PC-3 (cell line): Measurements from ENCODE around the gene KCNC3. TPM values are rescaled to one million over a fixed set of nuclear protein-coding genes. Genes with fewer than 3 reads are reported as not detected.
A peak's percentile ranks its signal among the peaks of the same experiment; 100 is the strongest.

Source experiments
- ATAC-seq: fragments of 200-7000 bp; cut with Tn5 transposase; 2 replicates; pipeline ENCODE4 v1.9.1; 2020; ENCODE audit warnings: mild to moderate bottlenecking, moderate library complexity
- BruUV-seq: library from RNA; stranded (reverse); fragments of 400-500 nt; replicated peaks from 2 replicates; lab custom pipeline; 2021; lab: Mats Ljungman, UMichigan
- CTCF ChIA-PET: fragments of 300-600 bp; sonication (Branson Sonifier 250); formaldehyde crosslinking; loops from one replicate; lab custom pipeline; 2022; ENCODE audit warnings: antibody characterized with exemption; lab: Charles Lee
- POLR2A ChIA-PET: fragments of 300-600 bp; sonication (Branson Sonifier 250); formaldehyde crosslinking; loops from one replicate; lab custom pipeline; 2022; ENCODE audit warnings: antibody characterized with exemption; ENCODE audit not compliant: unreplicated experiment; lab: Charles Lee
- DNase-seq: peaks from one replicate; pipeline ENCODE4 v3.0.0-alpha.2; 2015
- H2AFZ ChIP-seq: fragments of 300-600 bp; sonication (generic); 2 replicates; pipeline ENCODE4 v1.6.0; 2016; ENCODE audit warnings: antibody characterized with exemption, low read length
- H3F3A ChIP-seq: fragments of 300-600 bp; sonication (generic); one replicate; pipeline ENCODE4 v1.6.0; 2017; ENCODE audit warnings: antibody characterized with exemption, low read length, control low read depth, mild to moderate bottlenecking; ENCODE audit not compliant: unreplicated experiment
- H3K27ac ChIP-seq: fragments of 300-600 bp; sonication (generic); 2 replicates; pipeline ENCODE4 v1.5.1; 2016; ENCODE audit warnings: mild to moderate bottlenecking, low read length
- H3K27me3 ChIP-seq: fragments of 300-600 bp; sonication (generic); 2 replicates; pipeline ENCODE4 v1.6.1; 2016; ENCODE audit warnings: low read length, mixed read lengths
- H3K36me3 ChIP-seq: fragments of 300-600 bp; sonication (generic); 2 replicates; pipeline ENCODE4 v1.6.1; 2016; ENCODE audit warnings: low read depth, mixed run types, low read length, mixed read lengths
- H3K4me1 ChIP-seq: fragments of 300-600 bp; sonication (generic); 2 replicates; pipeline ENCODE4 v1.5.1; 2016; ENCODE audit warnings: low read length; ENCODE audit not compliant: insufficient read depth
- H3K4me2 ChIP-seq: fragments of 300-600 bp; sonication (generic); 2 replicates; pipeline ENCODE4 v1.6.0; 2016; ENCODE audit warnings: low read length
- H3K4me3 ChIP-seq: fragments of 300-600 bp; sonication (generic); 2 replicates; pipeline ENCODE4 v1.5.1; 2016; ENCODE audit warnings: mild to moderate bottlenecking, low read length, mixed read lengths
- H3K79me2 ChIP-seq: fragments of 300-600 bp; sonication (generic); 2 replicates; pipeline ENCODE4 v1.6.1; 2017; ENCODE audit warnings: low read length, mixed read lengths
- H3K9ac ChIP-seq: fragments of 300-600 bp; sonication (generic); 2 replicates; pipeline ENCODE4 v1.6.0; 2016; ENCODE audit warnings: mild to moderate bottlenecking, low read length
- H3K9me2 ChIP-seq: fragments of 300-600 bp; sonication (generic); replicated peaks from 2 replicates; pipeline ENCODE4 v1.6.1; 2016; ENCODE audit warnings: mixed run types, low read length, mixed read lengths
- H3K9me3 ChIP-seq: fragments of 300-600 bp; sonication (generic); 2 replicates; pipeline ENCODE4 v1.6.1; 2016; ENCODE audit warnings: low read length, mixed read lengths
- H4K20me1 ChIP-seq: fragments of 300-600 bp; sonication (generic); 2 replicates; pipeline ENCODE4 v1.6.1; 2016; ENCODE audit warnings: low read length, mixed read lengths
- EZH2 ChIP-seq: fragments of 300-600 bp; sonication (generic); IDR thresholded peaks from one replicate; pipeline ENCODE4 v1.6.1; 2017; ENCODE audit warnings: antibody characterized with exemption, mild to moderate bottlenecking, low read length; ENCODE audit not compliant: unreplicated experiment
- EZH2phosphoT487 ChIP-seq: fragments of 300-600 bp; sonication (generic); IDR thresholded peaks from 2 replicates; pipeline ENCODE4 v1.6.1; 2018; ENCODE audit warnings: mild to moderate bottlenecking, antibody characterized with exemption, low read length, borderline replicate concordance
- intact Hi-C: fragments of 100-400 bp; cut with micrococcal nuclease; formaldehyde crosslinking; loops from 2 replicates; pipeline ENCODE4 v1.9.0; 2023
- total RNA-seq: library from RNA; depleted of rRNA; stranded (reverse); fragments of >200 nt; gene quantifications from 2 replicates; pipeline ENCODE4 v1.2.3, GENCODE V29; 2014
- TF ChIP-seq, protein P1 (sequence below): fragments of 300-600 bp; sonication (generic); conservative IDR thresholded peaks from 2 replicates; pipeline ENCODE4 v1.5.1; 2017; ENCODE audit warnings: antibody characterized with exemption, low read depth, mild to moderate bottlenecking, low read length

KCNC3 gene
- total RNA-seq, 1 experiment from 2014 or later = 3.1 TPM

GRCh38 chr19:50378169-50378862 lies 49.1 kb upstream of the KCNC3 start:
- ChIA-PET POLR2A (no interaction called here), CTCF (no interaction called here)
- Histone ChIP-seq H3K4me3 (no peak overlapping the region), H3K27ac (no peak overlapping the region), H3K9ac (no peak overlapping the region), H3K4me2 (no peak overlapping the region), H4K20me1 (peaks cover 14% of the 10 kb centered on the region), H3K36me3 (peaks cover 30% of the 10 kb centered on the region), H3K9me2 (no peaks in the 10 kb centered on the region), H3F3A (peaks cover 1% of the 10 kb centered on the region), H3K9me3 (no peaks in the 10 kb centered on the region), H2AFZ (no peak overlapping the region), H3K79me2 (peaks cover 8% of the 10 kb centered on the region; the same call in 1 of the 2 replicates), H3K4me1 (peaks cover 17% of the 10 kb centered on the region), H3K27me3 (no peaks in the 10 kb centered on the region)
- intact Hi-C loops = no loop called here
- BruUV-seq = TSS peak; percentile 30
- ATAC-seq (no peak), DNase-seq (no peak)
- TF ChIP-seq EZH2phosphoT487 = no peak
- TF ChIP-seq, protein P1, sequence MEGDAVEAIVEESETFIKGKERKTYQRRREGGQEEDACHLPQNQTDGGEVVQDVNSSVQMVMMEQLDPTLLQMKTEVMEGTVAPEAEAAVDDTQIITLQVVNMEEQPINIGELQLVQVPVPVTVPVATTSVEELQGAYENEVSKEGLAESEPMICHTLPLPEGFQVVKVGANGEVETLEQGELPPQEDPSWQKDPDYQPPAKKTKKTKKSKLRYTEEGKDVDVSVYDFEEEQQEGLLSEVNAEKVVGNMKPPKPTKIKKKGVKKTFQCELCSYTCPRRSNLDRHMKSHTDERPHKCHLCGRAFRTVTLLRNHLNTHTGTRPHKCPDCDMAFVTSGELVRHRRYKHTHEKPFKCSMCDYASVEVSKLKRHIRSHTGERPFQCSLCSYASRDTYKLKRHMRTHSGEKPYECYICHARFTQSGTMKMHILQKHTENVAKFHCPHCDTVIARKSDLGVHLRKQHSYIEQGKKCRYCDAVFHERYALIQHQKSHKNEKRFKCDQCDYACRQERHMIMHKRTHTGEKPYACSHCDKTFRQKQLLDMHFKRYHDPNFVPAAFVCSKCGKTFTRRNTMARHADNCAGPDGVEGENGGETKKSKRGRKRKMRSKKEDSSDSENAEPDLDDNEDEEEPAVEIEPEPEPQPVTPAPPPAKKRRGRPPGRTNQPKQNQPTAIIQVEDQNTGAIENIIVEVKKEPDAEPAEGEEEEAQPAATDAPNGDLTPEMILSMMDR = no peak
- TF ChIP-seq EZH2 = no peak

DNA sequence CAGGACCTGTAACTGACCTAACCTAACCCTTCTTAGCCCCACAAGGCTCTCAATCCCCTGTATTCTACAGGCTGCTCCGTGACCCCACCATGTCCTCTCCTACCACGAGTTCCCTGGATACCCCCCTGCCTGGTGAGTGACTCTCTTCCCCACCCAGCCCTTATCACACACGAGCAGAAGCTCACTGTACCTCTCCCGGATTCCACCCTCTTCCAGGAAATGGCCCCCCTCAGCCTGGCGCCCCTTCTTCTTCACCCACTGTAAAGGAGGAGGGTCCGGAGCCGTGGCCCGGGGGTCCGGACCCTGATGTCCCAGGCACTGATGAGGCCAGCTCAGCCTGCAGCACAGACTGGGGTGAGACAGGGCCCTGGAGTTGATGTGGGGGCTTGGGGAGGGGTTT lies 48.3 kb upstream of the KCNC3 start:
- Histone ChIP-seq H3K27ac (no peak overlapping the region), H3K9me2 (no peaks in the 10 kb centered on the region), H3K9ac (no peak overlapping the region), H3K4me2 (no peak overlapping the region), H2AFZ (no peak overlapping the region), H3K27me3 (no peaks in the 10 kb centered on the region), H3K79me2 (peaks cover 8% of the 10 kb centered on the region; the same call in 1 of the 2 replicates), H4K20me1 (peaks cover 14% of the 10 kb centered on the region), H3K9me3 (no peaks in the 10 kb centered on the region), H3K4me1 (peaks cover 14% of the 10 kb centered on the region), H3K4me3 (no peak overlapping the region), H3F3A (no peaks in the 10 kb centered on the region), H3K36me3 (peaks cover 30% of the 10 kb centered on the region)
- TF ChIP-seq EZH2 = no peak
- TF ChIP-seq, protein P1 = no peak
- no peak for TF ChIP-seq EZH2phosphoT487
- ChIA-PET CTCF (no interaction called here), POLR2A (no interaction called here)
- ATAC-seq (no peak), DNase-seq (no peak)
- intact Hi-C loops = no loop called here
- BruUV-seq = no TSS peak

DNA sequence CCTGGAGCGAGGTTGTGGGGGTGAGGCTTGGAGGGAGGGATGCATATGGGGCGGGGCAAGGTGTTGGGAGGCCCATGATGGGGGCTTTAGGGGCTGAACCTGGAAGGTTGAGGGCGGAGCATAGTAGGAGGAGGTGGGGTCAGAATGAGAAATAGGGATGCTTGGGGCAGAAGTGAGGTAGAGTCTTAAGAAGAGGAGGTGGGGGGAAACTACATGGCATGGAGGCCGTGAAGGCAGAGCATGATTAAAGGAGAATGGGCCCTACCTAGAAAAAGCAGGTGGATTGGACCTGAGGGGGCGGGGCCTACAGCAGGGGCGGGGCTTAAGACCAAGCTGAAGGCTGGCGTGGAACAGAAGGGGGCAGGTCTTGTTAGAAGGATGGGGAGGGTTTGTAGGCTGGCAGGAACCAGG lies 47.9 kb upstream of the KCNC3 start:
- POLR2A ChIA-PET = no interaction called here
- DNase-seq (peak; percentile 43), ATAC-seq (peak; percentile 7)
- Histone ChIP-seq H3K4me1 (peaks cover 14% of the 10 kb centered on the region), H3K36me3 (peaks cover 30% of the 10 kb centered on the region), H3K9me3 (no peaks in the 10 kb centered on the region), H3K79me2 (peaks cover 8% of the 10 kb centered on the region; the same call in 1 of the 2 replicates), H2AFZ (no peak overlapping the region), H3K4me2 (0 out of 2 replicates have a peak overlapping the region, but pooled peaks have one; percentile 12), H3F3A (no peaks in the 10 kb centered on the region), H3K9me2 (no peaks in the 10 kb centered on the region), H3K27me3 (no peaks in the 10 kb centered on the region), H3K27ac (no peak overlapping the region), H3K4me3 (peak overlapping the region; percentile 27; the same call in 1 of the 2 replicates), H3K9ac (no peak overlapping the region), H4K20me1 (peaks cover 14% of the 10 kb centered on the region)
- BruUV-seq = no TSS peak
- TF ChIP-seq, protein P1 = no peak
- TF ChIP-seq EZH2phosphoT487 = no peak
- TF ChIP-seq EZH2 = no peak
- CTCF ChIA-PET = no interaction called here
- intact Hi-C loops = no loop called here
